ENCODE data around the gene PGLYRP2.
"Not testable (repeated sequence)": the region's sequence is repeated elsewhere in the genome, so short reads cannot be mapped to it uniquely, and the experiment has no call there.

The PGLYRP2 gene

GRCh38 chr19:15479391-15480345 is at the start of gene PGLYRP2:
Gene PGLYRP2 (minus strand): TSS chr19:15479501. CDS start chr19:15479371, 130 bp downstream.
- DNase-seq, result peak; percentile 23

- no peak for DNase-seq
Observed at GRCh38 chr19:15527705-15528104, 48.4 kb upstream of the PGLYRP2 start.

GRCh38 chr19:15526408-15526807 is 47.1 kb upstream of the PGLYRP2 start:
- DNase-seq, result no peak

- no peak for DNase-seq
Observed at GRCh38 chr19:15525291-15525690, 46.0 kb upstream of the PGLYRP2 start.

GRCh38 chr19:15524781-15525180 is 45.5 kb upstream of the PGLYRP2 start:
- no peak for DNase-seq

- DNase-seq, result no peak
Observed at GRCh38 chr19:15519433-15519976, 40.2 kb upstream of the PGLYRP2 start.

- DNase-seq, result no peak
Observed at GRCh38 chr19:15517778-15518177, 38.5 kb upstream of the PGLYRP2 start.

- no peak for DNase-seq
Observed at GRCh38 chr19:15516363-15516762, 37.1 kb upstream of the PGLYRP2 start.

GRCh38 chr19:15515227-15515625 is 35.9 kb upstream of the PGLYRP2 start:
- not testable (repeated sequence) for DNase-seq

GRCh38 chr19:15511671-15512424 is 32.5 kb upstream of the PGLYRP2 start:
- no peak for DNase-seq

- no peak for DNase-seq
Observed at GRCh38 chr19:15508035-15508710, 28.9 kb upstream of the PGLYRP2 start, which contains the start of gene CYP4F22. Gene CYP4F22 (plus strand): TSS chr19:15508525. CDS start chr19:15525337, 16,812 bp downstream.

- DNase-seq, result no peak
Observed at GRCh38 chr19:15507068-15508034, 28.1 kb upstream of the PGLYRP2 start.

- no peak for DNase-seq
Observed at GRCh38 chr19:15506074-15506571, 26.8 kb upstream of the PGLYRP2 start.

- DNase-seq, result no peak
Observed at GRCh38 chr19:15502264-15502663, 23.0 kb upstream of the PGLYRP2 start.

- no peak for DNase-seq
Observed at GRCh38 chr19:15501596-15501995, 22.3 kb upstream of the PGLYRP2 start.

- DNase-seq, result no peak
Observed at GRCh38 chr19:15498910-15499309, 19.6 kb upstream of the PGLYRP2 start.

GRCh38 chr19:15498156-15498858 is 19.0 kb upstream of the PGLYRP2 start:
- no peak for DNase-seq

- no peak for DNase-seq
Observed at GRCh38 chr19:15495151-15495550, 15.8 kb upstream of the PGLYRP2 start.

- no peak for DNase-seq
Observed at GRCh38 chr19:15488489-15489226, 9.4 kb upstream of the PGLYRP2 start.

- no peak for DNase-seq
Observed at GRCh38 chr19:15487038-15487437, 7.7 kb upstream of the PGLYRP2 start.

Measured in CD4-positive, alpha-beta T cell treated with Interferon gamma for 1 hour (primary cell).